Neuronal stem cell (in vitro differentiated cells): ENCODE measurements around the gene NUMA1.
A peak's percentile ranks its signal among the peaks of the same experiment; 100 is the strongest.

ENCODE experiments used
- DNase-seq: peaks from one replicate; pipeline ENCODE4 v3.0.0-alpha.2; 2013; ENCODE audit warnings: low spot score
- H2AFZ ChIP-seq: one replicate; pipeline ENCODE4 v1.6.1; 2013; ENCODE audit warnings: mild to moderate bottlenecking, low read length, inconsistent platforms
- H2AK5ac ChIP-seq: 2 replicates; pipeline ENCODE4 v1.6.1; 2013; ENCODE audit warnings: low read depth, mild to moderate bottlenecking, inconsistent platforms, low read length, moderate library complexity, mixed read lengths
- H2BK120ac ChIP-seq: 2 replicates; pipeline ENCODE4 v1.6.1; 2013; ENCODE audit warnings: low read depth, mild to moderate bottlenecking, inconsistent platforms, low read length, moderate library complexity, mixed read lengths
- H2BK12ac ChIP-seq: one replicate; pipeline ENCODE4 v1.6.1; 2013; ENCODE audit warnings: low read length, inconsistent platforms
- H2BK15ac ChIP-seq: 2 replicates; pipeline ENCODE4 v1.6.1; 2013; ENCODE audit warnings: mild to moderate bottlenecking, low read length, inconsistent platforms, mixed read lengths
- H2BK5ac ChIP-seq: one replicate; pipeline ENCODE4 v1.6.1; 2013; ENCODE audit warnings: inconsistent platforms, mild to moderate bottlenecking, low read length, moderate library complexity
- H3K14ac ChIP-seq: one replicate; pipeline ENCODE4 v1.6.1; 2013; ENCODE audit warnings: low read length, inconsistent platforms
- H3K18ac ChIP-seq: 2 replicates; pipeline ENCODE4 v1.6.1; 2013; ENCODE audit warnings: low read length, inconsistent platforms
- H3K23ac ChIP-seq: 2 replicates; pipeline ENCODE4 v1.6.1; 2013; ENCODE audit warnings: low read depth, mild to moderate bottlenecking, mixed read lengths, low read length, inconsistent platforms; ENCODE audit not compliant: poor library complexity
- H3K27ac ChIP-seq: replicated peaks from 3 replicates; pipeline ENCODE4 v1.5.1; 2013; ENCODE audit warnings: low read length, inconsistent platforms
- H3K27me3 ChIP-seq, 3 experiments: 2 replicates each; pipeline ENCODE4 v1.6.1; 2013; ENCODE audit warnings: low read length in 3 of 3, mild to moderate bottlenecking in 2 of 3, inconsistent platforms in 1 of 3, low read depth in 1 of 3, mixed read lengths in 1 of 3, moderate library complexity in 1 of 3; ENCODE audit not compliant: control insufficient read depth in 3 of 3, insufficient read depth in 3 of 3
- H3K36me3 ChIP-seq, 2 donors: replicated peaks in 1 of 2; 2 replicates each; pipeline ENCODE4 v1.6.1; 2013; ENCODE audit warnings: low read length in 2 of 2; ENCODE audit not compliant: control insufficient read depth in 2 of 2, insufficient read depth in 2 of 2
- H3K4ac ChIP-seq: 2 replicates; pipeline ENCODE4 v1.6.1; 2013; ENCODE audit warnings: inconsistent platforms, mild to moderate bottlenecking, low read length, moderate library complexity
- H3K4me1 ChIP-seq, 2 donors: 1 replicate in 1 of 2; 2 replicates in 1 of 2; pipeline ENCODE4 v1.6.1; 2013; ENCODE audit warnings: low read length in 2 of 2, low read depth in 1 of 2; ENCODE audit not compliant: control insufficient read depth in 2 of 2, insufficient read depth in 1 of 2
- H3K4me2 ChIP-seq: one replicate; pipeline ENCODE4 v1.6.1; 2013; ENCODE audit warnings: mild to moderate bottlenecking, low read length, inconsistent platforms; ENCODE audit not compliant: insufficient read depth, poor library complexity, severe bottlenecking
- H3K4me3 ChIP-seq, 2 donors: 2 replicates each; pipeline ENCODE4 v1.5.1; 2013; ENCODE audit warnings: low read length in 2 of 2, mild to moderate bottlenecking in 2 of 2, inconsistent platforms in 1 of 2, moderate library complexity in 1 of 2
- H3K79me1 ChIP-seq: one replicate; pipeline ENCODE4 v1.6.1; 2013; ENCODE audit warnings: low read depth, mild to moderate bottlenecking, inconsistent platforms, low read length, moderate library complexity
- H3K9ac ChIP-seq: one replicate; pipeline ENCODE4 v1.6.1; 2013; ENCODE audit warnings: mild to moderate bottlenecking, low read depth, low read length, inconsistent platforms; ENCODE audit not compliant: poor library complexity
- H3K9me3 ChIP-seq, 2 donors: replicated peaks in 1 of 2; 2 replicates each; pipeline versions ENCODE3 to v1.6.1; 2013; ENCODE audit warnings: low read length in 2 of 2, mild to moderate bottlenecking in 2 of 2, inconsistent platforms in 1 of 2, low read depth in 1 of 2, mixed read lengths in 1 of 2, moderate library complexity in 1 of 2; ENCODE audit not compliant: control insufficient read depth in 2 of 2, insufficient read depth in 1 of 2
- H4K8ac ChIP-seq: one replicate; pipeline ENCODE4 v1.6.1; 2013; ENCODE audit warnings: low read depth, mild to moderate bottlenecking, inconsistent platforms, low read length, moderate library complexity
- H4K91ac ChIP-seq: one replicate; pipeline ENCODE4 v1.6.1; 2013; ENCODE audit warnings: low read length, low read depth, mild to moderate bottlenecking, inconsistent platforms; ENCODE audit not compliant: poor library complexity
- WGBS, 2 donors: extraction: QIAGEN DNeasy Blood & Tissue Kit; methylation state at CpG; one replicate each; pipeline ENCODE4 v1.1.7; 2013; ENCODE audit warnings: missing lambda C conversion rate in 2 of 2, mixed read lengths in 1 of 2; ENCODE audit not compliant: insufficient read length in 2 of 2, insufficient replicate concordance in 1 of 2; ENCODE audit errors: extremely low coverage in 2 of 2; 5-methylcytosine and 5-hydroxymethylcytosine counted together

NUMA1 gene

DNA sequence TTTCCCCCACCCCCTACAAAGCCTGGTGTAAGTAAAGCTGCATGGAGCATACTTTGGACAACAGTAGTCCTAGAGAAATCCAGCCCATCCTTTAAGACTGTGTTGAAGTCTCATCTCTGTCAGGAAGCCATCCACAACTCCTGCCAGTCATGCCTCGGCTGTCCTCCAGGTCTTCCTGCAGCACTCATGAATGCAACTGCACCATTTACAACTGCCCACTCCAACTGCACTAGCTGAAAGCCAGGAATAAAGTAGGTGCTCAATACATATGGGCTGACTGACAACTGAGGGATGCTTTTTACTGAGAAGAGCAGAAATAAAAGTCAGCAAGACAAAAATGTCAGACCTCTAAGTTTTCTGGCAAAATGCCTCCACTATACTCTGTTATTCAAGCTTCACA is 54.3 kb downstream of the NUMA1 start:
- Histone ChIP-seq H3K9ac (no peak overlapping the region), H3K36me3 (peaks cover 45 to 94% of the 10 kb centered on the region in 2 donors)

DNA sequence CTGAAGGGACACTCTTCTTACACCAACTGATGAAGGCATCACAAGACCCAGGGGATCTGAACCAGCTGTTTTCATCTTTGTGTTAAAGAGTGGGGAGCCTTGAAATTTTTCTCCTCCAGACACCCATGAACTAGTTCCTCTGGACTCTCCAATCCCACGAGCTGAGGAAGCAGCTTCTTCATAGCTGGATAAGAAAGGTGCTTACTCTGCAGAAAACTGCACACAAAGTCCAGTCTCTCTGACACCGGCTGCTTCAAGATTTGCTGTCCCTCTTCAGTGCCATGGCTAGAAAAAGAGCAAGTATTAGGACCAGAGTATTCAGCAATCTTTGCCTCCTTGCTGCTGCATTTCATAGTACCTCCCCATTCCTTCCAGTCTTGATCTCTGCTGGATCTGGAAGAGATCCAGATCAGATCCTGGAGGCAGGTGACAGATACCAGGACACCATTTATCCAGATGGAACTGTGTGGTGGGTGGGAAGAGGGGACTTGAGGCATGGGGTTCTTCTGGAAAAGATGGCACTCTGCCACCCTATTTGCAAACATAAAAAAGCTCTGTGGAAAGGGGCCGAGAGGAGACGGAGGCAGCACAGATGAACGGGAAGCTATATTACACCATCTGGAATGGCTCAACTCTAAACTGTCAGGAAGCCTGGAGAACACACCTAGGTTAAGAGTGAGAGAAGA is 56.1 kb downstream of the NUMA1 start:
- WGBS, 2 donors: no CpG with 5 or more reads among the region's 5 CpGs
- DNase-seq: no peak
- no peaks in the 10 kb centered on the region for H3K4me1 ChIP-seq
- H3K4me2 ChIP-seq: no peak overlapping the region
- no peak overlapping the region for H2AK5ac ChIP-seq
- H2BK5ac ChIP-seq: no peak overlapping the region
- H3K36me3 ChIP-seq: peaks cover 58 to 93% of the 10 kb centered on the region in 2 donors
- H3K27ac ChIP-seq: no peak overlapping the region
- no peak overlapping the region for H2BK15ac ChIP-seq
- H4K91ac ChIP-seq: no peak overlapping the region
- H3K9ac ChIP-seq: no peak overlapping the region
- H3K18ac ChIP-seq: no peak overlapping the region
- H3K14ac ChIP-seq: no peak overlapping the region
- H2BK120ac ChIP-seq: no peak overlapping the region
- H3K79me1 ChIP-seq: peaks cover 2% of the 10 kb centered on the region
- no peaks in the 10 kb centered on the region for H3K27me3 ChIP-seq
- no peak overlapping the region for H3K4me3 ChIP-seq
- no peaks in the 10 kb centered on the region for H3K9me3 ChIP-seq
- no peak overlapping the region for H4K8ac ChIP-seq
- H3K23ac ChIP-seq: no peak overlapping the region
- H2BK12ac ChIP-seq: no peak overlapping the region
- H3K4ac ChIP-seq: no peak overlapping the region
- no peak overlapping the region for H2AFZ ChIP-seq

More for the DNA sequence above, 54.3 kb downstream of the NUMA1 start:
- no peaks in the 10 kb centered on the region for H3K9me3 ChIP-seq
- no peak overlapping the region for H2BK120ac ChIP-seq
- H3K27ac ChIP-seq: no peak overlapping the region
- no peak overlapping the region for H4K8ac ChIP-seq
- H2AFZ ChIP-seq: no peak overlapping the region
- no peak overlapping the region for H4K91ac ChIP-seq
- no peak overlapping the region for H2BK15ac ChIP-seq
- no peak overlapping the region for H3K14ac ChIP-seq
- no peak overlapping the region for H2BK5ac ChIP-seq
- no peaks in the 10 kb centered on the region for H3K27me3 ChIP-seq
- H3K23ac ChIP-seq: no peak overlapping the region
- no peak overlapping the region for H3K4me2 ChIP-seq
- H3K79me1 ChIP-seq: peaks cover 2% of the 10 kb centered on the region
- no peak overlapping the region for H3K4ac ChIP-seq
- no peak overlapping the region for H2BK12ac ChIP-seq
- no peak for DNase-seq
- no peak overlapping the region for H3K18ac ChIP-seq
- no peaks in the 10 kb centered on the region for H3K4me1 ChIP-seq
- no CpG with 5 or more reads among the region's 1 CpG for WGBS, 2 donors
- no peak overlapping the region for H2AK5ac ChIP-seq
- H3K4me3 ChIP-seq: peak overlapping the region in 1 of 2 donors; percentile 63

DNA sequence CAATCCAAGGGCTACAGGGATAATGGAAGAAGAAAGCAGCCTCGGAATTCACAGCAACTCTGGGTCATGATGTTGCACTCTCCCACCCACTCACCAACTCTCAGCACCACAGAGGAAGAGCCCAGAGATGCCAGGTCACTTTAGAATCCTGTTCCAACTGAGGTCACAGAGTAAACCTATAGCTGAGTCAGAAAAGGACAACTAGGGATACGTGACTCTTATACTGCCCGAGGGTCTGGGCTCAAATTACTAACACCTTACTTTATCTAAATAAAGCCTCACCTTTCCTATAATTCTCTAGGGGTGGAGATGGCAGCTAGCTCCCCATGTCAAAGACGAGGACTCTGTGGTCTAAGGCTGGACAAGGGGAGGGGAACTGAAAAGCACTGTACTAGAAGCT is 57.0 kb downstream of the NUMA1 start:
- DNase-seq: no peak
- Histone ChIP-seq H3K27ac (no peak overlapping the region), H3K14ac (no peak overlapping the region), H2BK5ac (no peak overlapping the region), H3K18ac (no peak overlapping the region), H3K27me3 (no peaks in the 10 kb centered on the region), H3K79me1 (no peaks in the 10 kb centered on the region), H3K23ac (no peak overlapping the region), H3K36me3 (peaks cover 61 to 93% of the 10 kb centered on the region in 2 donors), H3K4me3 (no peak overlapping the region), H2BK120ac (no peak overlapping the region), H3K4ac (no peak overlapping the region), H2AK5ac (no peak overlapping the region), H3K4me1 (no peaks in the 10 kb centered on the region), H4K8ac (no peak overlapping the region), H2BK12ac (no peak overlapping the region), H2AFZ (no peak overlapping the region), H3K4me2 (no peak overlapping the region), H4K91ac (no peak overlapping the region), H2BK15ac (no peak overlapping the region), H3K9me3 (no peaks in the 10 kb centered on the region), H3K9ac (no peak overlapping the region)
- WGBS, 2 donors: no CpG with 5 or more reads among the region's 4 CpGs

DNA sequence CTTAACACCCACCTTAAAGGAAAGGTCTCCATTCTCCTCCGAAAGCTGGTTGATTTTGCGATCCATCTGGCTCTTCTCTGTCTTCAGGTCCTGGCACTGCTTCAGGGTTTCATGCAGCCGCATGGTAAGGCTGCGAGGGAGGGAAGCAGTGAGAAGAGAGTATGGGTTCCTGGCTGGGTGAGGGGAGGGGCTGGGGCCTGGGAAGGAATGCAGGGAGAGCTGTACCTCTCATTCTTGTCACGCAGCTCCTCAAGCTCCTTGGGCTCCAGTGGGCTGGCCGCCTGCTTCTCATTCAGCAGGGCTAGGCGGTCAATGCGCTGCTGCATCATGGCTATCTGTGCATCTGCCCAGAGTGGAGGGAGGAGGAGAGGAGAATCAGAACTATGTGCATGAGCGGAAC is 62.2 kb downstream of the NUMA1 start:
- Histone ChIP-seq H3K23ac (no peak overlapping the region), H3K4me3 (peak overlapping the region in 1 of 2 donors; percentile 45), H3K4me2 (no peak overlapping the region), H3K36me3 (peaks cover 88 to 98% of the 10 kb centered on the region in 2 donors), H3K27me3 (no peaks in the 10 kb centered on the region), H3K18ac (no peak overlapping the region), H3K9ac (no peak overlapping the region), H2BK120ac (no peak overlapping the region), H2AFZ (no peak overlapping the region), H4K91ac (no peak overlapping the region), H2BK5ac (no peak overlapping the region), H3K27ac (no peak overlapping the region), H2BK12ac (no peak overlapping the region), H3K4ac (no peak overlapping the region), H3K4me1 (no peaks in the 10 kb centered on the region), H2AK5ac (no peak overlapping the region), H3K79me1 (peaks cover 4% of the 10 kb centered on the region), H4K8ac (no peak overlapping the region), H2BK15ac (no peak overlapping the region), H3K9me3 (no peaks in the 10 kb centered on the region), H3K14ac (no peak overlapping the region)
- no peak for DNase-seq
- WGBS, 2 donors: no CpG with 5 or more reads among the region's 9 CpGs
